HuH-7.5 (cell line): Measurements from ENCODE around the gene ADAM33.

ENCODE experiments used
- DNase-seq: peaks from one replicate; pipeline ENCODE4 v3.0.0; 2011; ENCODE audit warnings: low spot score

Gene ADAM33

GRCh38 chr20:3681931-3682781 lies at the start of gene ADAM33:
ADAM33 (minus strand) TSS chr20:3682010; CDS start chr20:3682004, 6 bp downstream.
- peak; percentile 75 for DNase-seq

- DNase-seq = no peak
Measured at GRCh38 chr20:3730803-3731672, 49.2 kb upstream of the ADAM33 start.

- DNase-seq = no peak
Measured at GRCh38 chr20:3729811-3730540, 48.2 kb upstream of the ADAM33 start.

GRCh38 chr20:3729378-3729777 lies 47.6 kb upstream of the ADAM33 start:
- no peak for DNase-seq

- DNase-seq = no peak
Measured at GRCh38 chr20:3728876-3729275, 47.1 kb upstream of the ADAM33 start.

- no peak for DNase-seq
Measured at GRCh38 chr20:3728354-3728753, 46.5 kb upstream of the ADAM33 start.

GRCh38 chr20:3727401-3728021 lies 45.7 kb upstream of the ADAM33 start:
- no peak for DNase-seq

- DNase-seq = no peak
Measured at GRCh38 chr20:3724356-3724755, 42.5 kb upstream of the ADAM33 start.

- DNase-seq = no peak
Measured at GRCh38 chr20:3723284-3723683, 41.5 kb upstream of the ADAM33 start.

GRCh38 chr20:3721912-3722311 lies 40.1 kb upstream of the ADAM33 start:
- DNase-seq = no peak

- no peak for DNase-seq
Measured at GRCh38 chr20:3720626-3721025, 38.8 kb upstream of the ADAM33 start.

GRCh38 chr20:3720068-3720467 lies 38.3 kb upstream of the ADAM33 start:
- no peak for DNase-seq

- no peak for DNase-seq
Measured at GRCh38 chr20:3719046-3719445, 37.2 kb upstream of the ADAM33 start.

- peak; percentile 79 for DNase-seq
Measured at GRCh38 chr20:3716195-3716834, 34.5 kb upstream of the ADAM33 start.

GRCh38 chr20:3714092-3714491 lies 32.3 kb upstream of the ADAM33 start:
- no peak for DNase-seq

GRCh38 chr20:3712279-3712873 lies 30.6 kb upstream of the ADAM33 start, which contains the start of gene SIGLEC1:
SIGLEC1 (minus strand) TSS chr20:3712600; CDS start chr20:3707128, 5,472 bp downstream.
- DNase-seq = no peak

GRCh38 chr20:3711484-3711941 lies 29.7 kb upstream of the ADAM33 start:
- DNase-seq = no peak

- DNase-seq = peak; percentile 92
Measured at GRCh38 chr20:3710703-3711483, 29.1 kb upstream of the ADAM33 start.

- DNase-seq = no peak
Measured at GRCh38 chr20:3710011-3710466, 28.2 kb upstream of the ADAM33 start.

GRCh38 chr20:3707508-3707899 lies 25.7 kb upstream of the ADAM33 start:
- no peak for DNase-seq
